HG03108 (cell line): ENCODE results near the gene SAV1.
A peak's percentile ranks its signal among the peaks of the same experiment; 100 is the strongest.
"Not testable (repeated sequence)": the region's sequence is repeated elsewhere in the genome, so short reads cannot be mapped to it uniquely, and the experiment has no call there.

ENCODE experiments used
- ATAC-seq: cut with Tn5 transposase; IDR thresholded peaks from one replicate; pipeline ENCODE4 v1.9.1; 2021; ENCODE audit warnings: moderate library complexity; ENCODE audit not compliant: unreplicated experiment

Gene SAV1

DNA sequence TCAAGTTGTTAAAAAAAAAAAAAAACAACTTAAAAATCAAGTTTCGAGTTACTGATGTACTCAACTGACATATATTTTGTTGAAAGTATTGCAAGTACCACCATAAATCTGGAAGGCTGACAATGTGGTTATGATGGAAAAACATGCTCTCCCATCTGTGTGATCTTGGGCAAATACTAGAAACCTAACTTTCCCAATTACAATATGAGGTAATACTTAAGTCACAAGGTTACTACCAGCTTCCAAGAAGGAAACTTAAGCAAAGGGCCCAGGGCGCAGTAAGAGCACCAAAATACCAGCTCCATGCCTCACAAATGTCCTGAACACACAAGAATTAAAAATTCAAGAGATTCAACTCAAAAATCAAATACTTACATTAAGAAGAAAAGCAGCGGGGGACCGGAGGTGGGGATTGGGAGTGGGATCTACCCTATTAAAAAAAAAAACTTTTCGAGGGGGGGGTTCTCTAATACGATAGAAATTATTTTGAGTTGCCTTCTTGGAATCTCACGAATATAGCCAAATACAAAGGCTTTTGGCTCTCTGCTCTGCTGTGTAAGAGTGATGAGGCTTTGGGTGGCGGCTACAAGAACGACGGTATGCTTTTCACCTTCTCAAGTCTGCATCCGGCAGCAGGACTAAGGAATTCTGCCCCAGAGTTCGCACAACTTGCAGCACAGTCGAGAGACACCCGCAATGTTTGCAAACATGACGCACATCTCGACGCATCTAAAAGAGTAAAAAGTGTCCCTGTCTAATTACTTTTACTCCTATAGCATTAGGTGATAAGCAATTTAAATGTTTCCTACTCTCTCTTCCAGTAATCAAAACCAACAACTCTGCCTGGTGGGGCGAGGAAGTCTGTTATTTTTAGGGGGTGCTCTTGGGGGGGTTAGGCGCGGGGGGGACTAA is 1.1 kb downstream of the SAV1 start:
- no peak for ATAC-seq

- not testable (repeated sequence) for ATAC-seq
Observed at GRCh38 chr14:50665300-50665699, 2.8 kb downstream of the SAV1 start.

- ATAC-seq, result not testable (repeated sequence)
Observed at GRCh38 chr14:50664579-50664978, 3.5 kb downstream of the SAV1 start.

DNA sequence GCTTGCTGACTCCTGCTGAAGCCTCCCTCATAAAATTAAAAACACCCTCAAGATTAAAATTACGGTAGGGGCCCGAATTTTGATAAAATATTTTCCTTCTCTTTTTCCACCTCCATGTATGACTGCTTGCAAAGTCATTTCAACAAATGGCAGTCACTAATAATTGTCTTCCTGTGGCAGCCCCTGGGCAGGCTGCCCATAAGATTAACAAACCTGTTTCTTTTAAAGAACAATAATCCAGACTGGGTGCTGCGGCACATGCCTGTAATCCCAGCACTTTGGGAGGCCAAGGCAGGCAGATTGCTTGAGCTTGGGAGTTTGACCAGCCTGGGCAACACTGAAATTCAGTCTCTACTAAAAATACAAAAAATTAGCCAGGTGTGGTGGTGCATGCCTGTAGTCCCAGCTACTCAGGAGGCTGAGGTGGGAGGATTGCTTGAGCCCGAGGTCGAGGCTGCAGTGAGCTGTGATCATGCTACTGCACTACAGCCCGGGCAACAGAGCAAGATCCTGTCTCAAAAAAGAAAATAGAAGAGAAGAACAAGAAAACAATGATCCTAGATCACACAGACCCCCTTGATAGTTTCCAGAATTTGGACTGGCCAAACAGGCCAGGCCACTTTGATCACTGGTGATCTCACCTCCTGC is 8.7 kb downstream of the SAV1 start:
- no peak for ATAC-seq

DNA sequence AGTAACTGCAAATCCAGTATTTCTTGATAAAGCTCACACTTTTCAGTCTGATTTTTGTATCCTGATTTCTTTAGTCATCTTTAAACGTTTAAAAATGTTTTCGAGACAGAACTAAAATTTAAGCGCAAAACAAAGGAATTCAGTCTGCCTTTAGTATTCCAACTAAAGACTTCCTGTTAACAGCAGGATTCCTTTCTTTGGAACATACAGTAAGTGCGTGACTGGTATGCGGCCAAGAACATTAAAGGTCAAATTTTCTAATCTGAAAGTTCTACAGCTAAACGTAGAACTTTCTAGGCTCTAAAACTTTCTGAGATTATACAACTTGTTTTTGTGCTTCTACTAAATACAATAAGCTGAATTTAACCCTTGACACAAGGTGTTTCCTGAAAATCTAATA is 9.9 kb downstream of the SAV1 start:
- no peak for ATAC-seq

DNA sequence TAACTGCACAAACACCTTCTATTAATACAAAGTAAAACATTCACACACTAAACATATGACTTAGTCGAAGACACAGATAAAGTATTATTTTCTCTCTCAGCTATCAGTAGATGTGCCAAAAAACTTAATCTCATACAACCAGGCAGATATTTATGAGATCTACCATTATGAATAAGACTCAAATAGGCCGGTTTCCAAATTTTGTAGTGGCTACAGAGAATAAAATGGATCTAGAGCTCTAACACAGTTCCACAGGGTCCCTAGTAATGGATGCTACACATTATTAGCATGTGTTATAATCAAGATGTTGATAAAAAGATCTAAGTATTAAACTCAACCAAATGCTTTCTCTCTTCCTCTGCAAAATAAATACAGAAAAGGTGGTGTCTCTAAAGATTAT is 10.4 kb downstream of the SAV1 start:
- ATAC-seq, result no peak

GRCh38 chr14:50656776-50657175 is 11.3 kb downstream of the SAV1 start:
- no peak for ATAC-seq

- ATAC-seq, result no peak
Observed at GRCh38 chr14:50649691-50650090, 18.4 kb downstream of the SAV1 start.

GRCh38 chr14:50647753-50648152 is 20.4 kb downstream of the SAV1 start:
- ATAC-seq, result no peak

DNA sequence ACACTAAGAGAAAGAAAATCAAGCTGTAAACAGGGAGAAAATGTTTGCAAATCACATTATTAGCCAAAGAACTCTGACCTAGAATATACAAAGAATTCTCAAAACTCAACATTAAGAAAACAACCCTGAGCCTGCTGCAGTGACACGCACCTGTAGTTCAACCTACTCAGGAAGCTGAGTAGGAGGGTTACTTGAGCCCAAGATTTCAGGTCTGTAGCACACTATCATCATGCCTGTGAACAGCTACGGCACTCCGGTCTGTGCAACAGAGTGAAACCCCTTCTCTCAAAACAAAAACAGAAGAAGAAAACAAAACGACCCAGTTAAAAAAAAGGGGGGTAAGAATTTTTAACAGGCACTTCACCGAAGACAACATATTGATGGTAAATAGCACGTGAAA is 20.8 kb downstream of the SAV1 start:
- ATAC-seq, result peak; percentile 78

DNA sequence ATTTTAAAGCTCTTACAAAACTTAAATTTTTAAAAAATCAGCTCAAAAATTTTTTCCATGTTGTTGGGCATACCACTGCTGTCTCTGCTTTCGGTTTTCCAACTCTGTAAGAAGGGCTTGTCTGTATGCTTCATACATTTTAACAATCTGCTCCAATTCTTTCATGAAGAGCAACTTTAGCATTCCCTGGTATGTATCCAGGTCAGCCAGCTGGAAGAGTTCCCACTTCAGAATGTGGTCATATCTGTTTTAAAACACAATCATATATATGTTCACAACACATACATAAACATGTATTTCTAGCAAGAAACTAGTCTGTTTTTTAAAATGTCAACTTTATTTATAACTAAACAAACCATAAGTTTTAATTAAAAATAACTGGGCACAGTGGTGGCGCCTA is 33.0 kb downstream of the SAV1 start:
- no peak for ATAC-seq

- no peak for ATAC-seq
Observed at GRCh38 chr14:50633954-50634353, 34.2 kb downstream of the SAV1 start.

GRCh38 chr14:50631408-50631821 is 36.7 kb downstream of the SAV1 start:
- no peak for ATAC-seq

GRCh38 chr14:50624947-50625346 is 43.2 kb downstream of the SAV1 start:
- not testable (repeated sequence) for ATAC-seq

DNA sequence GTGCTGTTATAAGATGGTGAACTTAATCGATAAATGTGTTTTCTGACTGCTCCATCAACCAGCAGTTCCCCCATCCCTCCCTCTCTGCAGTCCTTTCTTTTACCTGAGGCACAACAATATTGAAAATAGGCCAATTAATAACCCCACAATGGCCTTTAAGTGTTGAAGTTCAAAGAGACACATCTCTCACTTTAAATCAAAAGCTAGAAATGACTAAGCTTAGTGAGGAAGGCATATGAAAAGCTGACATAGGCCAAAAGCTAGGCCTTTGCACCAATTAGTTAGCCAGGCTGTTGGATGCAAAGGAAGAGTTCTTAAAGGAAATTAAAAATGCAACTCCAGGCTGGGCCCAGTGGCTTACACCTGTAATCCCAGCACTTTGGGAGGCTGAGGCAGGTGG is 43.7 kb downstream of the SAV1 start:
- no peak for ATAC-seq

- no peak for ATAC-seq
Observed at GRCh38 chr14:50622978-50623377, 45.1 kb downstream of the SAV1 start.

GRCh38 chr14:50620341-50620740 is 47.8 kb downstream of the SAV1 start:
- ATAC-seq, result no peak

DNA sequence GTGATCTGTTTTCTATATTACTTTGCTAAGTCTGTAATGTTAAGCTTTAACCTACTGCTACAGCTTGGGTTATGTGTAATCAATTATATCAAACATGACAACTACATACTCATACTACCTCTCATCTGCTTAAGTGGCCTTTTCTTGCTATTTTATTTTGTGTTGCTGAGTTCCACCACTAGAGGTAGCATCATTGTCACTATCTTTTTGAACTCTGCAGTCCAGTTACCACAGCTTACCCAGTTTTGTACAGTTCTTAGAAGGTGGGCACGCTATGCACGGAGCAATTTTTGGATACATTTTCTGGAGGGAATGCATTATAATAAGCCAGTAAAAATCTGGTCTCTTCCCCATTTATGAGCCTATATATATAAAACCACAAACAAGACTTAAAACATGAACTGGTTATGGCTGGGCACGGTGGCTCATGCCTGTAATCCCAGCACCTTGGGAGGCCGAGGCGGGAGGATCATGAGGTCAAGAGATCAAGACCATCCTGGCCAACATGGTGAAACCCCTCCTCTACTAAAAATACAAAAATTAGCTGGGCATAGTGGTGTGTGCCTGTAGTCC is 48.5 kb downstream of the SAV1 start:
- peak; percentile 63 for ATAC-seq

DNA sequence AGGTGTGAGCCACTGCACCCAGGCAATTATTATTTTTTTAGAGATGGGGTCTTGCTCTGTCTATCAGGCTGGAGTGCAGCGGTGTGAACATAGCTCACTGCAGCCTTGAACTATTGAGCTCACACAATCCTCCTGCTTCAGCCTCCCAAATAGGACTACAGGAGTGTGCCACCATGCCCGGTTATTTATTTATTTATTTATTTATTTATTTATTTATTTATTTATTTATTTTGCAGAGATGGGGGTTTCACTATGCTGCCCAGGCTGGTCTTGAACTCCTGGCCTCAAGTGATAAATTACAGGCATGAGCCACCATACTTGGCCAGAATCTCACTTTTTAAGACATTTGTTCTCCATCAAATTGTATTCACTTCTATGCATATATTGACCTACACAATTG is 51.8 kb downstream of the SAV1 start:
- no peak for ATAC-seq

DNA sequence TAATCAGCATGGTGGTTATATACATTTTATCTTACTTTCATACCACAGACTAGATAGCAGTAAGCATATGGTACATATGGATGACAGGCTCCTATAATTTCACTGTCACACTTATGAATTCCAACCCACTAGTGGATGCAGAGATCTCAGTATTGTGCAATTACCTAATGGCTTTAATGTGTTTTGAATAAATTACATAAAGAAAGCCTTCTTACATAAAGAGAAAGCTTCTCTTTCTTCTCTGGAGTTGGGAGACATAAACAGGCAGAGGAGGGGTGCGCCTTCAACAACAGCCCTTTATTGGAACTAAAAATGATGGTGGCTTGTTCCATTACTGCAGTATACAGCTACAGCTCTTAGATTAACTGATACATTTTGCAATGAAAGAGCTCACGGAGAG is 52.6 kb downstream of the SAV1 start:
- ATAC-seq, result no peak

DNA sequence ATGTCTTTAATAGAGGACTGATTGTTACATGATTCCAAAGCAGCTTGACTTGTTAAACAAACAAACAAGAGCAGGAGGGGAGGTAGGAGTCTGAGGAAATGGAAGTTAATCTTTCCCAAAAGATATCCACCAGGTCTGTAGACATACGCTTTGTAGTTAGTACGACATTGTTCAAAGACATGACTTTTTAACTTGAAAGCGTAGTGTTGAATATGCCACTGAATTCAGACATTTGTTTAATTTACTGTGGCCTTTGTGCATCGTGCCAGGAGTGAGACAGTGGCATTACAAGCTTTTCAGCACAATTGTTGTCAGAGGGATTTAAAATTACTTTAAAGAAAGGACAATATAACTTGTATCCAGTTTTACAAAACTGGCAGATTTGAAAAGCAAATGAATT is 53.0 kb downstream of the SAV1 start:
- no peak for ATAC-seq

DNA sequence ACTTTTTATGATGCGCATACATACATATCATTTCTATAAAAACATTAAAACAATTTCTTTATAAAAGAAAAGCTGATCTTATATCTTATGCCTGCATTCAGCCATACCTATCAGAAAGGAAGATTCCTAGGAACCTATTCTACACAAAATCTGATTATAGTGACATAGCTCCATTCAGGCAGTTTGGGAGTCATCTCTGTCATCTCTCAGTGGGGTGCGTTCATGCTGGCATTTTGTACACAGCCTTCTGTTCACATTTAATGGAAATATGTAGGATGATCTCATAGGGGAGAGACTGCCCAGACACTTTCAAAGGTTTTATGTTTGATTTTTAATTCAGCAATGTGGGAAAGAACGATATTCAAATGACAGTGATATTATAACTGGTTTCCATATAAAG is 55.3 kb downstream of the SAV1 start:
- ATAC-seq, result no peak
